B cell (primary cell): ENCODE data around the gene PTPRG. TPM values are rescaled to one million over a fixed set of nuclear protein-coding genes. Genes with fewer than 3 reads are reported as not detected.

ENCODE experiments used
- ATAC-seq: fragments of 200-7000 bp; cut with Tn5 transposase; one replicate; pipeline ENCODE4 v1.10.0; 2021; ENCODE audit warnings: low read depth, mild to moderate bottlenecking, moderate number of reproducible peaks, moderate library complexity
- CTCF ChIA-PET: fragments of 350-600 bp; sonication (Branson Sonifier 250); formaldehyde crosslinking; loops from one replicate; lab custom pipeline; 2021; ENCODE audit warnings: antibody characterized with exemption, inconsistent platforms; lab: Charles Lee
- POLR2A ChIA-PET: fragments of 350-600 bp; sonication (Branson Sonifier 250); formaldehyde crosslinking; loops from one replicate; lab custom pipeline; 2021; ENCODE audit warnings: antibody characterized with exemption; lab: Charles Lee
- DNase-seq: peaks from one replicate; pipeline ENCODE4 v3.0.0; 2013
- H2AFZ ChIP-seq: 2 replicates; pipeline ENCODE4 v1.6.1; 2012; ENCODE audit warnings: mild to moderate bottlenecking, low read depth, low read length; ENCODE audit not compliant: insufficient read depth, poor library complexity, severe bottlenecking
- H3K27ac ChIP-seq, 2 donors: 1 replicate in 1 of 2; 2 replicates in 1 of 2; pipeline ENCODE4 v1.5.1; 2012 to 2013; ENCODE audit warnings: low read length in 2 of 2, mild to moderate bottlenecking in 2 of 2, moderate library complexity in 1 of 2
- H3K27me3 ChIP-seq, 4 experiments: fragments of 200-600 bp in 1 of 4; sonication (generic) in 1 of 4; replicated peaks in 1 of 4; 1 replicate in 2 of 4; 2 replicates in 2 of 4; pipeline versions ENCODE4 v1.6.1 to v1.7.0; 2013 to 2016; ENCODE audit warnings: low read length in 3 of 4, mild to moderate bottlenecking in 2 of 4, mixed read lengths in 1 of 4, moderate library complexity in 1 of 4; ENCODE audit not compliant: insufficient read depth in 4 of 4, control insufficient read depth in 3 of 4; ENCODE audit errors: control extremely low read depth in 1 of 4
- H3K36me3 ChIP-seq, 2 experiments: replicated peaks in 1 of 2; 1 replicate in 1 of 2; 2 replicates in 1 of 2; pipeline versions ENCODE4 v1.6.1 to v1.7.1; 2013; ENCODE audit warnings: low read length in 1 of 2; ENCODE audit not compliant: insufficient read depth in 2 of 2, control insufficient read depth in 1 of 2; ENCODE audit errors: control extremely low read depth in 1 of 2, extremely low read depth in 1 of 2
- H3K4me1 ChIP-seq, 2 donors: fragments of 200-600 bp in 1 of 2; sonication (generic) in 1 of 2; 1 replicate in 1 of 2; 2 replicates in 1 of 2; pipeline versions ENCODE4 v1.5.1 to v1.6.1; 2013 to 2017; ENCODE audit warnings: low read length in 2 of 2; ENCODE audit not compliant: control insufficient read depth in 2 of 2, insufficient read depth in 2 of 2
- H3K4me2 ChIP-seq: replicated peaks from 2 replicates; pipeline ENCODE3; 2012; ENCODE audit warnings: mild to moderate bottlenecking, low read depth, low read length; ENCODE audit not compliant: poor library complexity, severe bottlenecking
- H3K4me3 ChIP-seq, 5 experiments: fragments of 200-600 bp in 1 of 5; sonication (generic) in 1 of 5; 1 replicate in 3 of 5; 2 replicates in 2 of 5; pipeline versions ENCODE4 v1.5.1 to v1.7.0; 2011 to 2016; ENCODE audit warnings: low read length in 4 of 5, mild to moderate bottlenecking in 4 of 5, low read depth in 2 of 5, control low read depth in 1 of 5, moderate library complexity in 1 of 5; ENCODE audit not compliant: insufficient read depth in 1 of 5; ENCODE audit errors: control extremely low read depth in 1 of 5, extremely low read depth in 1 of 5
- H3K79me2 ChIP-seq: fragments of 200-600 bp; sonication (generic); one replicate; pipeline ENCODE4 v1.6.0; 2016; ENCODE audit warnings: low read length; ENCODE audit not compliant: control insufficient read depth, insufficient read depth
- H3K9ac ChIP-seq: fragments of 200-600 bp; sonication (generic); 2 replicates; pipeline ENCODE4 v1.6.1; 2017; ENCODE audit warnings: mild to moderate bottlenecking, low read length, moderate library complexity
- H3K9me3 ChIP-seq, 3 donors: one replicate each; pipeline versions ENCODE4 v1.6.1 to v1.7.1; 2013; ENCODE audit warnings: low read length in 2 of 3; ENCODE audit not compliant: control insufficient read depth in 2 of 3, insufficient read depth in 1 of 3; ENCODE audit errors: control extremely low read depth in 1 of 3
- H4K20me1 ChIP-seq: 2 replicates; pipeline ENCODE4 v1.6.0; 2012; ENCODE audit warnings: mild to moderate bottlenecking, low read length; ENCODE audit not compliant: insufficient read depth, control insufficient read depth, poor library complexity, severe bottlenecking
- H3K27ac Mint-ChIP-seq: one replicate; pipeline ENCODE4 v1.8.0; 2021; ENCODE audit warnings: mixed read lengths
- H3K27me3 Mint-ChIP-seq: one replicate; pipeline ENCODE4 v1.8.0; 2021; ENCODE audit warnings: mixed read lengths
- H3K4me1 Mint-ChIP-seq: one replicate; pipeline ENCODE4 v1.8.0; 2021; ENCODE audit warnings: mixed read lengths
- H3K4me3 Mint-ChIP-seq: one replicate; pipeline ENCODE4 v1.8.0; 2021; ENCODE audit warnings: mixed read lengths
- H3K9me3 Mint-ChIP-seq: one replicate; pipeline ENCODE4 v1.8.0; 2022; ENCODE audit warnings: mixed read lengths; ENCODE audit not compliant: insufficient read depth
- EZH2 ChIP-seq: IDR thresholded peaks from 2 replicates; pipeline ENCODE4 v1.6.1; 2012; ENCODE audit warnings: borderline replicate concordance, low read depth, mild to moderate bottlenecking, moderate library complexity, low read length; ENCODE audit not compliant: insufficient read depth, poor library complexity, severe bottlenecking
- WGBS: methylation state at CpG from one replicate; pipeline ENCODE4 v1.1.5; 2013; ENCODE audit warnings: missing lambda C conversion rate; ENCODE audit not compliant: insufficient coverage; 5-methylcytosine and 5-hydroxymethylcytosine counted together
- intact Hi-C: fragments of 100-400 bp; cut with micrococcal nuclease; formaldehyde crosslinking; loops from one replicate; pipeline ENCODE4 v1.10.0; 2022
- polyA plus RNA-seq: library from polyadenylated mRNA; depleted of rRNA; stranded (reverse); fragments of >200 nt; gene quantifications from 2 replicates; pipeline ENCODE4 v1.2.3, GENCODE V29; 2012
- total RNA-seq, 2 donors: library from RNA; stranded (reverse); fragments of 120-200 nt in 1 of 2; gene quantifications; 1 replicate in 1 of 2; 2 replicates in 1 of 2; pipeline versions ENCODE4 v1.2.3 to v1.2.4, GENCODE V29; 2013 to 2022
- TF ChIP-seq, protein P1 (sequence below): fragments of 200-600 bp; IDR thresholded peaks from one replicate; pipeline ENCODE4 v1.8.0; 2022; ENCODE audit warnings: antibody characterized with exemption, mild to moderate bottlenecking

The PTPRG gene
- total and polyA plus RNA-seq, 2 donors (not counting 1 experiment from before 2014, with no cell fraction given): 0.12 to 1.3 TPM

DNA sequence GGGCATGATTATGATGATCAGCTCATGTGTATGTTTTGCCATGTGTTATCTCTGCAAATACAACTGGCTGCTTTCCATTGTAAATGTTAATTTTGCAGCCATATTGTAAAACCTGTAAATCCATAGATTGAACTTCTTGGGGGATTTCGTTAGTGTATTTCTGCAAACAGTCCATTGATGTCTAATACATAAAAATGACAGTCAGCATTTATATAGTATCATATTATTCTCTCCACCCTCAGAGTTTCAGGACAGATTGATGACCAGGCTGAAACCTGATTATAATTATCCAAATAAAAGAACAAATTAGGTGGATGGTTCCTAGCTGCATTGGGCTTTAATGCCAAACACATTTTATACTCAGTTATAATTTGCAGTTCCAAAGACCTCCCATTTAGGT, 535.1 kb downstream of the PTPRG start:
- no peak overlapping the region for H3K27ac ChIP-seq
- no peak overlapping the region for H3K4me3 ChIP-seq
- TF ChIP-seq, protein P1, sequence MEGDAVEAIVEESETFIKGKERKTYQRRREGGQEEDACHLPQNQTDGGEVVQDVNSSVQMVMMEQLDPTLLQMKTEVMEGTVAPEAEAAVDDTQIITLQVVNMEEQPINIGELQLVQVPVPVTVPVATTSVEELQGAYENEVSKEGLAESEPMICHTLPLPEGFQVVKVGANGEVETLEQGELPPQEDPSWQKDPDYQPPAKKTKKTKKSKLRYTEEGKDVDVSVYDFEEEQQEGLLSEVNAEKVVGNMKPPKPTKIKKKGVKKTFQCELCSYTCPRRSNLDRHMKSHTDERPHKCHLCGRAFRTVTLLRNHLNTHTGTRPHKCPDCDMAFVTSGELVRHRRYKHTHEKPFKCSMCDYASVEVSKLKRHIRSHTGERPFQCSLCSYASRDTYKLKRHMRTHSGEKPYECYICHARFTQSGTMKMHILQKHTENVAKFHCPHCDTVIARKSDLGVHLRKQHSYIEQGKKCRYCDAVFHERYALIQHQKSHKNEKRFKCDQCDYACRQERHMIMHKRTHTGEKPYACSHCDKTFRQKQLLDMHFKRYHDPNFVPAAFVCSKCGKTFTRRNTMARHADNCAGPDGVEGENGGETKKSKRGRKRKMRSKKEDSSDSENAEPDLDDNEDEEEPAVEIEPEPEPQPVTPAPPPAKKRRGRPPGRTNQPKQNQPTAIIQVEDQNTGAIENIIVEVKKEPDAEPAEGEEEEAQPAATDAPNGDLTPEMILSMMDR: no peak
- no peak for TF ChIP-seq EZH2
- no peaks in the 10 kb centered on the region for H4K20me1 ChIP-seq
- ATAC-seq: no peak
- POLR2A ChIA-PET: no interaction called here
- CTCF ChIA-PET: no interaction called here
- no peaks in the 10 kb centered on the region for H3K9me3 ChIP-seq
- no peaks in the 10 kb centered on the region for H3K4me1 Mint-ChIP-seq
- no peaks in the 10 kb centered on the region for H3K27me3 Mint-ChIP-seq
- H3K27me3 ChIP-seq: no peaks in the 10 kb centered on the region
- intact Hi-C loops: no loop called here
- no peaks in the 10 kb centered on the region for H3K9me3 Mint-ChIP-seq
- H3K4me2 ChIP-seq: no peak overlapping the region
- no peaks in the 10 kb centered on the region for H3K36me3 ChIP-seq
- H3K4me1 ChIP-seq: no peaks in the 10 kb centered on the region
- no peak overlapping the region for H3K27ac Mint-ChIP-seq
- no CpG with 5 or more reads among the region's 1 CpG for WGBS
- DNase-seq: no peak
- no peak overlapping the region for H3K4me3 Mint-ChIP-seq
- H3K79me2 ChIP-seq: no peaks in the 10 kb centered on the region
- H3K9ac ChIP-seq: no peak overlapping the region
- H2AFZ ChIP-seq: no peak overlapping the region

DNA sequence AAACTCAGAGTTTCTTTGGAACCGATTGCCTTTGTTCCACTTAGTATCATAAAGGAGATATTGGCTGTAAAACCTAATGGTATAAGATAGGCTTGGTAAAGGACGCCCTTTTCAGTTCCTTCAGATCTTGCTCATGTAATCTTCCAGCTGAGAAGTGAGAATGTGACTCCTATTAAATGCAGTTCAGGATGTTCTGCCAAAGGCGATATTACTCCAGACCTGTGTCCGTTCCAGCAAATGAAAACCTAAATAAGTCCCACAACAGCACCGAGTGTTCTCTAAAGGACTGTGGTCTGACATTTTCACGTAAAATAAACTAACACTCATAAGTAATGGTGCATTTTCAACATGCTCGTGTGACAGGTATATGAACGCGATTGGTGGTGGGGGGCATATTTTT, 535.8 kb downstream of the PTPRG start:
- Histone ChIP-seq H3K27me3 (no peaks in the 10 kb centered on the region), H3K79me2 (no peaks in the 10 kb centered on the region), H2AFZ (no peak overlapping the region), H3K4me3 (no peak overlapping the region), H3K4me2 (no peak overlapping the region), H3K4me1 (no peaks in the 10 kb centered on the region), H4K20me1 (no peaks in the 10 kb centered on the region), H3K9ac (no peak overlapping the region), H3K9me3 (no peaks in the 10 kb centered on the region), H3K36me3 (no peaks in the 10 kb centered on the region), H3K27ac (no peak overlapping the region)
- ChIA-PET POLR2A (no interaction called here), CTCF (no interaction called here)
- no peak for ATAC-seq
- WGBS: 100% methylated on average over 1 of the region's 9 CpGs
- Mint-ChIP-seq H3K27ac (no peak overlapping the region), H3K9me3 (no peaks in the 10 kb centered on the region), H3K4me1 (no peaks in the 10 kb centered on the region), H3K27me3 (no peaks in the 10 kb centered on the region), H3K4me3 (no peak overlapping the region)
- TF ChIP-seq, protein P1: no peak
- no peak for TF ChIP-seq EZH2
- intact Hi-C loops: no loop called here
- DNase-seq: no peak
